ENCODE measurements around the gene TYMP.

- TF ChIP-seq CTCF (IDR thresholded peaks at IDR 0.05; ENCODE audit: low read length), result peak; percentile 71
- TF ChIP-seq EZH2phosphoT487 (IDR thresholded peaks at IDR 0.05; ENCODE audit: low read length), result no peak
- no peak for TF ChIP-seq EZH2 (optimal IDR thresholded peaks at IDR 0.05; ENCODE audit: low read depth, low read length)
Measured at GRCh38 chr22:50526108-50526833, 3.5 kb downstream of the TYMP start.
